HT-29 (cell line): ENCODE data around the gene FHDC1. TPM values are rescaled to one million over a fixed set of nuclear protein-coding genes. Genes with fewer than 3 reads are reported as not detected.

ENCODE experiments used
- DNase-seq: peaks from one replicate; pipeline ENCODE4 v3.0.0-alpha.2; 2015; ENCODE audit warnings: low spot score
- total RNA-seq: library from RNA; depleted of rRNA; stranded (reverse); fragments of >200 nt; shearing (Covaris generic); gene quantifications from 2 replicates; pipeline ENCODE4 v1.2.3, GENCODE V29; 2014

Gene FHDC1
- total RNA-seq, 1 experiment from 2014 or later = 2.8 TPM

DNA sequence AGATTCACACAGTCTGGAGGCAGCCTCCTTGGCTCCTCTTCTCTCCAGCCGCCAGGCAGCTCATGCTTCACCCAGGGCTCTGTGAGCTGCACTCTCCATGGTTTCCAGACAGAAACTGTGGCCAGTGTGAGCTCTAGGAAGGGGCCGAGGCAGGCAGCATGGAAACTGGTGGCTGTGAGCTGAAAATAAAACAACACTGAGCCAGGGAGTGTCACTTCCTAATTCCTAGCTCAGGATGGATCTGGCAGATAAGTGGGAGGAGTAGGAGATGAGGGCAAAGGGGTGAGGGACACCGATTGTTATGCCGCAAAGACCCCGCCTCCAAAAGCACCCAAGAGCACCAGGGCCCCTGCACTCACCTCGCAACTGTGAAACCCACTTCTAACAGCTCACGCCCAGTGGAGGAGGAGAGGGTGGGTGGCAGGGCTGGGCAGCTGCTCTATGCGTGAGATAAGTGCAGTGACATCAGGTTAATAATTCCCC, 69.8 kb downstream of the FHDC1 start:
- DNase-seq = no peak

DNA sequence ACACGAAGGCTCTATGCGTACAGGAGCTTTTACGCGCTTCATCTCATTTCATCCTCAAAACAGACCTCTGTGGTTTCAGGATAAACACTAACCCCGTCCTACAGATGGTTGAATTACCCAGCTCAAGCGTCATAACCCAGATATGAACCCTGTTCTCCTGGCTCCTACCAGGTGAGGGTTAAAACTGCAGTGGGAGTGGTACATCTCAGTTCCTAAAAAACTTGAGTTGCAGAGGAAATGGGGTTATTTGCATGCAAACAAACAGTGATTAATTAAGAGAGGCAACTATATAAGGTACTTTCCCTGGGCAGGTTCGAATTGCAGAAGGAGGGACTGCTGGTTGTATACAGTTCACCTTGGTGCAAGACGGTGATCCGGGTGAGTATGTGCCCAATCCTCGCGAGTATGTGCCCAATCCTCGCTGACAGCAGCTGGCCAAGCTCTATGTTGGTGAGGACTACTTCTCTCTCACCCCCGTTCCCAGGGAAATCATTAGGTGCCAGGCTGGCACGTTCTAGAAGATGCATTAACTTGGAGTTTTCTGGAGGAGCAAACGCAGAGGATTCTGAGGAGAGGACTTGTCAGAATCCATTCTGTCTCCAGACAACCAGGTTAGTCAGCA, 72.6 kb downstream of the FHDC1 start:
- no peak for DNase-seq

DNA sequence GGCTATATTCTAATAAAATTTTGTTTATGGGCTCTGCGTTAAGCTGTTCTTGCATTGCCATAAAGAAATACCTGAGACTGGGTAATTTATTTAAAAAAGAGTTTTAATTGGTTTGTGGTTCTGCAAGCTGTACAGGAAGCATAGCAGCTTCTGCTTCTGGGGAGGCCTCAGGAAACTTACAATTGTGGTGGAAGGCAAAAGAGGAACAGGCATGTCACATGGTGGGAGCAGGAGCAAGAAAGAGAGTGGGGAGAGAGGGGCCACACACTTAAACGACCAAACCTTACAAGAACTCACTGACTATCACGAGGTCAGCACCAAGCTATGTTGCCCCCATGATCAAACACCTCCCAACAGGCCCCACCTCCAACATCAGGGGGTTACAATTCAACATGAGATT, 74.0 kb downstream of the FHDC1 start:
- no peak for DNase-seq

DNA sequence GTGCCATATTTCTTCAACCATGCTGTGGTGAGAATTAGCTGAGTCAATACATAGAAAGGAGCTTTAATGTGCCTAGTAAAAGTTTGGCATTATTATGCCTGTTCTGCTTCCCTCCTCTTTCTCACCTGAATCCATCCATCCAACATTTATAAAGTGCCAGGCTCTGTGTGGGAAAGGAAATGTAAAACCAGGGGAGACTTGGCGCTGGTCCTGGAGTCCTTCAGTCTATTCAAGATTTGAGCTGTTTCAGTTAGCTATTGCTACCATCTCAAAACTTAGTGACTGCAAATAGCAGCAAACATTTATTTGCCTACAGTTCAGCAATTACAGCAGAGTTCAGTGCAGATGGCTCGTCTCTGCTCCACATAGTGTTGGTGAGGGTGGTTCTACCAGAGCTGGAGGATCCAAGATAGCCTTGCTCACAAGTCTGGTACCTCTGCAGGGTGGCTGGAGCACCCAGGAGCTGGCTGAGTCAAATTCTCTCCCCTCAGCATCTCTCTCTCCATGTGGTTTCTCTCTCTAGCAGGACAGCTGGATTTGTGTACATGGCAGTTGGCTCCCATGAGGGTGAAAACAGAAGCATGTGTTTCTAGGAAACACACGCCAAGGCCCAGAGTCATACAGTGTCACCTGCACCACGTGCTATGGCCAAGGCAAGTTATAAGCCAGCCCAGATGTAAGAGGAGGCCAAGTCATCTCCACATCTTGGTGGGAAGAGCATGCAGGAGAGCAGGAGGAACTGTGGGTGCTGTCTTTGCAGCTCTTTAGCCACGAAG, 77.3 kb downstream of the FHDC1 start:
- DNase-seq = no peak

DNA sequence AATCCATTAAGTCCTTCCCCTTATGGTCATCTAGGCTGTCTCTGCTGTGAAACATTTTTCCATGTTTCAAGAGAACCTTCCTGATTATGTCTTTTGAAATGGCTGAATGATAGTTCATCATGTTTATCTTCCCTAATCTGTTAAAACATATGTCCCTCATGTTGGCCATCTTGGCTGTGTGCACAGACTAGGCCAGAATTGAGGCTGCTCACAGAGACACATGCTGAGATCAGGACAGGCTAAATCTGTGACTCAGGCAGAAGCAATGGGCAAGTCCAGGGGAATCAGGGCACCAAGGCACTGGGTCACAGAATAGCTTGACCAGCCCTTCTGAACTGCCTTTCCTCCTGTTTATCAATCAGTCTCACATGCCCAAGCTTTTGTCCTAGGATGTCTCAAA, 78.3 kb downstream of the FHDC1 start:
- no peak for DNase-seq

DNA sequence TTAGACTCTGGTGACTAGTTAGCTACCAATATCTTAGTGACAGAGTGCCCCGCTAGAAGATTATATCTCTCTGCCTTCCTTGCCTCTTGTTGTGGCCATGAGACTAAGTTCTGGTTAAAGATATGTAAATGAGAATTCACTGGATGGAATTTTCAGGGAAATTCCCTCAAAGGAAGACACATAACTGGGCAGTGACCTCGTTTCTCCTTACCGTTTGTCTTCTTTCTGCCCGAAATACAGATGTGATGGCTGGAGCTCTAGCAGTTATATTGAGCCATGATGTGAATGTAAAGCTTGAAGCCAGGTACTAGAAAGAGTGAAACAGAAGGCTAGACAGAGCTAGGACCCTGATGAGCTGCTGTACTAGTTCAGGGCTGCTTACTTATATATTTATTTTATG, 80.5 kb downstream of the FHDC1 start:
- DNase-seq = no peak

DNA sequence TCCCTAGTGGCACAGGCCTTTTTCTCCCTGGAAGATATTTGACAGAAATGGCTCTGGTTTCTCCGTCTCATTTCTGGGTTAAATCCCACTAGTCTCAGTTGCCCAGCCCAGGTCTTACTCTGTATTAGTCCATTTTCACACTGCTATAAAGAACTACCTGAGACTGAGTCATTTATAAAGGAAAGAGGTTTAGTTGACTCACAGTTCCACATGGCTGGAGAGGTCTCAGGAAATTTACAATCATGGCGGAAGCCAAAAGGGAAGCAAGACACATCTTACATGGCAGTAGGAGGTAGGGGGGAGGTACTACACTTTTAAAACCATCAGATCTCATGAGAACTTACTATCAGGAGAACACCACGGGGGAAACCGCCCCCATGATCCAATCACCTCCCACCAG, 81.9 kb downstream of the FHDC1 start:
- no peak for DNase-seq

DNA sequence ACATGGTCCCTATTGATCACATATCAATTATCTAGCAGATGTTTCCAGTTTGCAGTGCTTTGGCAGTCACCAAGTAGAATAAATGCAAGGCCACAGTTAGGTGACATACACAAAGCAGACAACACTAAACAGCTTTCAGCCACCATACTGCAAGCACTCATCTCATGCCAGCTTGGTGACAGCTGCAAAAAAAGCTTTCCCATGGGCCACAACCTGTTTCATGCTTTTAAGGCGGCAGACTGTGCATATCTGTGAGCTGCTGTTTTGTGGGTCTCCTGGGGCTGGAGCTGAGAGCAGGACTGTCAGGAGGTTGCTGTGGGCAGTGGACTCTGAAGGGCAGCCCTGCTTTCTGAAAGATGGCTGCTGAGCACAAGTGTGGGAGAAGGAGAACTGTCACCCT, 82.6 kb downstream of the FHDC1 start:
- DNase-seq = no peak

DNA sequence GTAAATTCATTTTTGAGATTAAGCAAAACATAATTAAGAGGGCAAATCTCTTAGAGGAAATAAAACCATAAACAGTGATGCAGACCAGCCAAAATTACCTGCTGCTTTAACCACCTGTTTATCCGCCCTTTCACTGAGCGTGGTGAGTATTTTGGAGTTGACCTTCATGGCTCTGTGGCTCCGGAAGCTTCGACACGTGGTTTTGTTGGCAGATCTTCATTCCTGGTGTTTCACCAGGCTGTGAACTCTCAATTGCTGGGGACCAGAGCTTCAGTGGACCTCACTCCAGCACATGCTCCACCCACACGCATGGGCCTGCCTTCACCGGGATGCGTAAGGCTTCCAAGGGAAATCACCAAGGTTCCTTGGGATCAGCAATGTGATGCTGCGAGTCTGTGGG, 83.8 kb downstream of the FHDC1 start:
- DNase-seq = no peak

DNA sequence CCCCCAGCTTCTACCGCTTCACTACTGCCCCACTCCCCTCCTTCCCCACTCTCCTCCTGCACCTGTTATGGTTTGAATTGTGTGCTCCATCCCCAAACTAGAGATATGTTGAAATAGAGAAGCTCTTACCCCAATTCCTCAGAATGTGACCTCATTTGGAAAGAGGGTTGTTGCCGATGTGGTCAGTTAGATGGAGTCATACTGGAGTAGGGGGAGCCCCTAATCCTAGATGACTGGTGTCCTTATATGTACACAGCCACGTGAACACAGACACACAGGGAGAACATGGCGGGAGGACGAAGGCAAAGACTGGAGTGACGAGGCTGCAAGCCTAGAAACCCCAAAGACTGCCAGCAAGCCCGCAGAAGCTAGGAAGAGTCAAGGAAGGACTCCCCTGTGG, 84.3 kb downstream of the FHDC1 start:
- DNase-seq = no peak

DNA sequence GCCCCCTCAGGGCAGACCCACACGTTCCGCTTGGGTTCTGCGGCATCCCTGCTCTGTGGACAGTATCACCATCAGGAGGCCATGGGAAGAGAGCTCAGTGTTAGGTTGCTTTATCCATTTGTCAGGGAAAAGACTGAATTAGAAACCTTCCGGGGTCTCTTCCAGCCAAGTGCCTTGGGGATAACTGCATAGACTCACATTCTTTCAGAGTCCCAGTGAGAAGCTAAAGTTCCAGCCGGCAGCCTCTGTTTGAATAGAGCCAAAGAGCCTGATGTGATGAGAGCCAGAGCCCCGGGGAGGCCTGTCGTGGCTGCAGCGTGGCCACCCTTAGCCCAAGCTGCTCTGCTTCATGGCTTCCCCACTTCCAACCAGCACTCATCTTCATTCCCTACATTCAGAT, 85.2 kb downstream of the FHDC1 start:
- DNase-seq = no peak

DNA sequence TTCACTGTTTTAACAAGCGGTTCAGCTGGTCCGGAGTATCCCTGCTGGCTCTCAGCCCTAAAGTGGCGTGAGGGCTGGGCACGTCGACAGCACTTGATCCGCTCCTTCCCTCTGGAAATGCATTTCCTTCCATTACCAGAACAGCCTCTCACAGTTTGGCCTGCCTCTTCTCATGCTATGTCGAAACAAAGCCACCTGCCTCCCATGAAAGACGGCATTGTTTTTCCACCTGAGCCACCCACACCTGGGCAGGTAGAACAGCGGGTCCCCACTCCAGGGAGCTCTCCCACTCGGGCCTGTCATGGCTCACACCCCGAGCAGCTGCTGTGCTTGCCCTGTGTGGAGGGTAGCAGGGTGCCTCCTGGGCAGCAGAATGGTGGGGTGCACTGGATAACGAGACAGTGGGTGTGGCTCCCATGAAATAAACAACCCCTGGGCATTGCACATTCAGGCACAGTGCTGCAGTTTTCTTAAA, 86.2 kb downstream of the FHDC1 start:
- DNase-seq = peak; percentile 37

DNA sequence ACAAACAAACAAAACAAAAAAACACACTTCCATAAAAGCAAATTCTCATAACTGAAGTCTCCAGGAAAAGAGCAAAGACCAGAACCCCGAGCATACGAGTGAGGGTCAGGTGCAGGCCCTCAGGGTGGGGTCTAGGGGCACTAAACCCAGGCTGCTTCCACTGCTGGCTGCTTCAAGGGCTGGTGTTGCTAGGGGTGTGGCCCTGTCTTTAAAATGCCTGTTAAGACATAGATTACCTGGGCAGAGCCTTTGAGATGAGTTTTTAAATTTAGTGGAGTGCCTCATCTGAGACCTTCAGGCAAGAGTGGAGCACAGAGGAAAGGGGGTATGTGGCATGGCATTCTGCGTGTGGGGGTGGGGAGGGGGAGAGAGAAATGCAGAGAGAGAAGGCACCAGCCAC, 87.0 kb downstream of the FHDC1 start:
- DNase-seq = no peak

DNA sequence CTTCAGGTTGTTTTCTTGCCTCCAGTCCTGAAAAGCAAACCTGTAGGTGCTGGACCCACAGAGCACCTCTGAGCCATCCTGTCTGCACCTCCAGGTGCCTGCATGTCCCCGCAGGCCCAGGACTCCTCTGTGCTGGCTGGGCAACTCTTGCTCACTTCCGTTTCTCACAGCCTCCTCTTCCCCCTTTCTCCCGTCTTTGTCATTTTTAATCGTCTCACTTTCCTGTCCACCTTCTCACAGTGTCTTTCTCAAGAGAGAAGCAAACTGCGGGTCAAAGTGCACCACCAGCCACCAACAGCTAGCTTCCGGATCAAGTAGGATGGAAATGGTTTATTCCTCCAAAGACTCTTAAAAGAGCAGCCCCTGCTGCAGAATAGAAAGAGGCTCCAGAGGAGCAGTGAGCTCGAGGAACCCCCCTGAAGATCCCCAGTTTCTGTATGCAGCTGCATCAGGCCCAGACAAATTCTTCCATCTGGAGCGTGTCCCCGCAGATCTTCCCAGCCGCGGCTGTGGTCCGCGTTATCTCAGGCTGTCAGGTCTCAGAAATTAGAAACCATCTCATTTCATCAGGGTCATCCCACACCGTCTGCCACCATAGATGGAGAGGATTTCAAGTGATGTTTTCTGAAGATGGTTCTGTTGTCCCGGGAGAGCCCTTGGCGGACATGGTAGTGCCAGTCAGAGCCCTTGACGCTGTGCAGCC, 87.7 kb downstream of the FHDC1 start:
- DNase-seq = no peak

DNA sequence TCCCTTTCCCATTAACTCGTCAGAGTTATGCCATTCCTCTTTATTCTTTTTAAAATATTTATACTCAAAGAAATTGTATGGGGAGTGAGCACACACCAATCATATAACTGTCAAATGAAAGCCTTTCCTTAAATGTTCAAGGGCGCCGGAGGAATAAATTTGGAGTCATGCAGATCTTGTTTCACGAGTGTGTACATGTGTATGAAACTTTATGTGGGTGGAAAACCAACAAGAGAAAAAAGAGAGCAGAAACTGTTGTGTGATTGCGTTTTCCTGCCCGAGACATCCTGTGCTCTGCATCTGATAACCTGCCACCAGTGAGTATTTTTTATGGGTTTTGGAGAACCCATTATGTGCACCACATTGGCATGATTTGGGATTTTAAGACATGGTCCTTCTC, 88.3 kb downstream of the FHDC1 start:
- DNase-seq = no peak

DNA sequence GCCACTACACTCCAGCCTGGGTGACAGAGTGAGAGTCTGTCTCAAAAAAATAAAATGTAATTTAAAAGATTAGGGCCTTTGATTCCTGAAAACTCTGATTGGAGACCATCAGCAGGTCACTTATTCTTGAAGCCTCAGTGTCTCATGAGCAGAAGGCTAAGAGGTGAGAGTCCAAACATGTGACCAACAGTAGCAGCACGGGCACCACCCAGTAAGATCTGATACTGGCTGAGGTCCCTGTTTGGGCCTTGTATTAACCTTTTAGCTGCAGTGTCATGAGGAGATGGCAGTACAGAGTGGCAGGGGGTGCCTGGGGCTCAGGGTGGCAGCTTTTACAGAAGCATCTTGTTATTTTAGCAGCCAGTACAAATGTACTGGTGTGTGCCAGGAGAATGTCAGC, 89.3 kb downstream of the FHDC1 start:
- no peak for DNase-seq

DNA sequence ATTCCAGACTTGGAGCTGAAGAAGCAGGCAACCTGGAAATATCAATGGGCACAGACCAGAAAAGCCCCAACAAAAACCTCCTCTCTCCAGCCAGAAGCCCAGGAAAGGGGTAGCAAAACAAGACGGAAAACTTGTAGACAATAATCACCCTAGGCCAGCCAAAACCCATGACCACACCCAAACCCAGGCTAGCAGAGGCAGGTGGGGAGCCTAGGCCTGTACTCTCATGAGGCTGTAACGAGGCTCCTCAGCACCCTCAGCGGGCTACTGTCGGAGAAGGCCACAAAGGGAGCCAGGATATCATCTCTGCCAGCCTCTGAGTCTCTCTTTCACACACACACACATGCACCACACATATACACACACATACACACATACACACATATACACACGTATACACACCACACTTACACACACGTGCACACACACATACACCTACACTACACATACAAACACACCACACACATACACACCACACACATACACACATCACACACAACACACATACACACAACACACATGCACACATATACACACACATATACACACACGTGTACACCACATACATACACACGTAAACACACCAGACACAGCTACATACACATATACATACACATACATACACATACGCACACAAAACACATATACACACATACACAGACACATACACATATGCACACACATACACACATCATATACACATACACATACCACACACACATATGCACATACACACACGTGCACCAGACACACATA, 90.6 kb downstream of the FHDC1 start:
- DNase-seq = no peak

DNA sequence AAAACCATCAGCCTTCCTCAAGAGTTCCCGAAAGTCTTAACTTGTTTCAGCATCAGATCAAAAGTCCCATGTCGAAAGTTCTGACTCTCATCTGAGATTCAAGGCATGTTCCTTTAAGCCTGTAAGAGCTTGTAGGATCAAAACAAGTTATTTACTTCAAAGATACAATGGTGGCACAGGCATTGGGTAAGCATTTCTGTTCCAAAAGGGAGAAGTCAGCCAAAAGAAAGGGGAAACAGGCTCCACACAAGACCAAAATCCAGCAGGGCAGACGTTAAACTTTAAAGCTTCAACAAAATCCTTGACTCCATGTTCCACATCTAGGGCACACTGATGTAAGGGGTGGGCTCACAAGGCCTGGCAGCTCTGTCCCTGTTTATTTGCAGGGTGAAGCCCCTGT, 91.7 kb downstream of the FHDC1 start:
- DNase-seq = no peak

DNA sequence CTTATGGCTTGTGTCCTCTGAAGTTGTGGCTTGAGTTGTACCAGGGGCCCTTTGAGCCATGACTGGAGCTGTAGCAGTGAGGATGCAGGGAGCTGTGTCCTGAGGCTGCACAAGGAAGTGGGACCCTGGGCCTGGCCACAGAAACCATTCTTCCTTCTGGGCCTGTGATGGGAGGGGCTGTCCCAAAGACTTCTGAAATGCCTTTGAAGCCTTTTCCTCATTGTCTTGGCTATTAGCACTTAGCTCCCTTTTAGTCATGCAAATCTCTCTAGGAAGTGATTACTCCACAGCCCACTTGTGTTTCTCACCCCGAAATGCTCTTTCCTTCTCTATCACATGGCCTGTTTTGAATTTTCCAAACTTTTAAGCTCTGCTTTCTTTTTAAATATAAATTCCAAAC, 92.4 kb downstream of the FHDC1 start:
- no peak for DNase-seq
